NCI-H446 treated with DMSO at 0.1 percent for 48 hours (cell line): ENCODE data around the gene CLHC1.
"Not testable (repeated sequence)": the region's sequence is repeated elsewhere in the genome, so short reads cannot be mapped to it uniquely, and the experiment has no call there.

Experiments
- DNase-seq: peaks from one replicate; lab custom pipeline; 2025; lab: John Stamatoyannopoulos, UW

Gene CLHC1

GRCh38 chr2:55232863-55233657 lies 967 bp upstream of the CLHC1 start:
- DNase-seq = no peak

- no peak for DNase-seq
Observed at GRCh38 chr2:55231546-55232083, 478 bp downstream of the CLHC1 start.

GRCh38 chr2:55230551-55230950 lies 1.5 kb downstream of the CLHC1 start:
- no peak for DNase-seq

GRCh38 chr2:55229221-55229620 lies 2.9 kb downstream of the CLHC1 start:
- no peak for DNase-seq

GRCh38 chr2:55228226-55228563 lies 3.9 kb downstream of the CLHC1 start:
- DNase-seq = no peak

GRCh38 chr2:55227437-55228225 lies 4.5 kb downstream of the CLHC1 start:
- DNase-seq = not testable (repeated sequence)

GRCh38 chr2:55225481-55226020 lies 6.5 kb downstream of the CLHC1 start:
- no peak for DNase-seq

GRCh38 chr2:55224761-55225261 lies 7.3 kb downstream of the CLHC1 start:
- no peak for DNase-seq

GRCh38 chr2:55223958-55224760 lies 7.9 kb downstream of the CLHC1 start:
- DNase-seq = no peak

- DNase-seq = no peak
Observed at GRCh38 chr2:55213822-55214221, 18.3 kb downstream of the CLHC1 start.

- no peak for DNase-seq
Observed at GRCh38 chr2:55204950-55205349, 27.1 kb downstream of the CLHC1 start.

GRCh38 chr2:55204536-55204935 lies 27.6 kb downstream of the CLHC1 start:
- DNase-seq = no peak

- no peak for DNase-seq
Observed at GRCh38 chr2:55200416-55200815, 31.7 kb downstream of the CLHC1 start.

GRCh38 chr2:55196526-55196925 lies 35.6 kb downstream of the CLHC1 start:
- DNase-seq = no peak

GRCh38 chr2:55191888-55192287 lies 40.2 kb downstream of the CLHC1 start:
- DNase-seq = not testable (repeated sequence)

GRCh38 chr2:55186837-55187236 lies 45.3 kb downstream of the CLHC1 start:
- DNase-seq = not testable (repeated sequence)

- DNase-seq = no peak
Observed at GRCh38 chr2:55180374-55180773, 51.7 kb downstream of the CLHC1 start.

- DNase-seq = no peak
Observed at GRCh38 chr2:55176094-55176415, 56.0 kb downstream of the CLHC1 start.

GRCh38 chr2:55175254-55176093 lies 56.6 kb downstream of the CLHC1 start:
- DNase-seq = peak; percentile 72

- no peak for DNase-seq
Observed at GRCh38 chr2:55173438-55174054, 58.5 kb downstream of the CLHC1 start.

GRCh38 chr2:55169915-55170314 lies 62.2 kb downstream of the CLHC1 start:
- DNase-seq = no peak
